ENCODE results near the gene PRKD3. TPM values are rescaled to one million over a fixed set of nuclear protein-coding genes. Genes with fewer than 3 reads are reported as not detected.

The PRKD3 gene
- total and polyA plus RNA-seq, 10 of the 15 experiments (the other 5 are each of a cell fraction or from before 2014, with no cell fraction given) = 3.3 to 14.9 (median 7.9) TPM

DNA sequence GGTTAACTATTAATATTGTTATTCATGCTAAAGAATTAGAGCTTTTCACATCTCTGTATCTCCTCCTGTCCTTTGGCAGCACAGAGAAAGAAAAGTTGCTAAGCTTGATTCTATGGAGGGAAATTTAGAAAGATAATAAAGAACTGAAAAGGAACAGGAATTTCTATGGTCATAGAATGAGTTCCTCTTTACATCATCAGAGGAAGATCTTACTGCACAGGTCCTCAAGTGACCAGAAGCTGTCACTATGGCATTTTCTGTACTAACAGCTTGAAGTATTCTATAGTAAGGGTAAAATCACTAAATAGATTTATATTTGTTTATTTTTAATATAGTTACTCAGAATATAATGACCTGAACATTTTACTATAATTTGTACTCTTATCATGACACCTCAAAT, 6.0 kb upstream of the PRKD3 start (continued):
- TF ChIP-seq, protein P1, sequence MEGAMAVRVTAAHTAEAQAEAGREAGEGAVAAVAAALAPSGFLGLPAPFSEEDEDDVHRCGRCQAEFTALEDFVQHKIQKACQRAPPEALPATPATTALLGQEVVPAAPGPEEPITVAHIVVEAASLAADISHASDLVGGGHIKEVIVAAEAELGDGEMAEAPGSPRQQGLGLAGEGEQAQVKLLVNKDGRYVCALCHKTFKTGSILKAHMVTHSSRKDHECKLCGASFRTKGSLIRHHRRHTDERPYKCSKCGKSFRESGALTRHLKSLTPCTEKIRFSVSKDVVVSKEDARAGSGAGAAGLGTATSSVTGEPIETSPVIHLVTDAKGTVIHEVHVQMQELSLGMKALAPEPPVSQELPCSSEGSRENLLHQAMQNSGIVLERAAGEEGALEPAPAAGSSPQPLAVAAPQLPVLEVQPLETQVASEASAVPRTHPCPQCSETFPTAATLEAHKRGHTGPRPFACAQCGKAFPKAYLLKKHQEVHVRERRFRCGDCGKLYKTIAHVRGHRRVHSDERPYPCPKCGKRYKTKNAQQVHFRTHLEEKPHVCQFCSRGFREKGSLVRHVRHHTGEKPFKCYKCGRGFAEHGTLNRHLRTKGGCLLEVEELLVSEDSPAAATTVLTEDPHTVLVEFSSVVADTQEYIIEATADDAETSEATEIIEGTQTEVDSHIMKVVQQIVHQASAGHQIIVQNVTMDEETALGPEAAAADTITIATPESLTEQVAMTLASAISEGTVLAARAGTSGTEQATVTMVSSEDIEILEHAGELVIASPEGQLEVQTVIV (IDR thresholded peaks at IDR 0.05; ENCODE audit: borderline replicate concordance, partially characterized antibody) = no peak
- TF ChIP-seq POU2F2 (IDR thresholded peaks at IDR 0.05; ENCODE audit: borderline replicate concordance, low read depth, low read length) (no peak), IRF4 (IDR thresholded peaks at IDR 0.05; ENCODE audit: low read depth, low read length) (no peak), IKZF2 (IDR thresholded peaks at IDR 0.05) (no peak)
- TF ChIP-seq, protein P2, sequence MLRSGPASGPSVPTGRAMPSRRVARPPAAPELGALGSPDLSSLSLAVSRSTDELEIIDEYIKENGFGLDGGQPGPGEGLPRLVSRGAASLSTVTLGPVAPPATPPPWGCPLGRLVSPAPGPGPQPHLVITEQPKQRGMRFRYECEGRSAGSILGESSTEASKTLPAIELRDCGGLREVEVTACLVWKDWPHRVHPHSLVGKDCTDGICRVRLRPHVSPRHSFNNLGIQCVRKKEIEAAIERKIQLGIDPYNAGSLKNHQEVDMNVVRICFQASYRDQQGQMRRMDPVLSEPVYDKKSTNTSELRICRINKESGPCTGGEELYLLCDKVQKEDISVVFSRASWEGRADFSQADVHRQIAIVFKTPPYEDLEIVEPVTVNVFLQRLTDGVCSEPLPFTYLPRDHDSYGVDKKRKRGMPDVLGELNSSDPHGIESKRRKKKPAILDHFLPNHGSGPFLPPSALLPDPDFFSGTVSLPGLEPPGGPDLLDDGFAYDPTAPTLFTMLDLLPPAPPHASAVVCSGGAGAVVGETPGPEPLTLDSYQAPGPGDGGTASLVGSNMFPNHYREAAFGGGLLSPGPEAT (IDR thresholded peaks at IDR 0.05; ENCODE audit: low read depth) = no peak
- TF ChIP-seq, protein P3, sequence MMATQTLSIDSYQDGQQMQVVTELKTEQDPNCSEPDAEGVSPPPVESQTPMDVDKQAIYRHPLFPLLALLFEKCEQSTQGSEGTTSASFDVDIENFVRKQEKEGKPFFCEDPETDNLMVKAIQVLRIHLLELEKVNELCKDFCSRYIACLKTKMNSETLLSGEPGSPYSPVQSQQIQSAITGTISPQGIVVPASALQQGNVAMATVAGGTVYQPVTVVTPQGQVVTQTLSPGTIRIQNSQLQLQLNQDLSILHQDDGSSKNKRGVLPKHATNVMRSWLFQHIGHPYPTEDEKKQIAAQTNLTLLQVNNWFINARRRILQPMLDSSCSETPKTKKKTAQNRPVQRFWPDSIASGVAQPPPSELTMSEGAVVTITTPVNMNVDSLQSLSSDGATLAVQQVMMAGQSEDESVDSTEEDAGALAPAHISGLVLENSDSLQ (IDR thresholded peaks at IDR 0.05) = no peak
